HEK293T (cell line): ENCODE results near the gene LCNL1.

Source experiments
- ARNT ChIP-seq: fragments of 450-650 bp; IDR thresholded peaks from 2 replicates; pipeline ENCODE4 v1.6.1; 2017; ENCODE audit warnings: mild to moderate bottlenecking
- BHLHE40 ChIP-seq: fragments of 450-650 bp; IDR thresholded peaks from 2 replicates; pipeline ENCODE4 v1.6.1; 2016; ENCODE audit warnings: mild to moderate bottlenecking, moderate library complexity, borderline replicate concordance
- ELF4 ChIP-seq: fragments of 450-650 bp; IDR thresholded peaks from 2 replicates; pipeline ENCODE4 v1.6.1; 2017; ENCODE audit warnings: antibody characterized with exemption
- FOXA1 ChIP-seq: fragments of 450-650 bp; IDR thresholded peaks from 2 replicates; pipeline ENCODE4 v1.6.1; 2016; ENCODE audit warnings: mild to moderate bottlenecking
- FOXK2 ChIP-seq: fragments of 450-650 bp; IDR thresholded peaks from 2 replicates; pipeline ENCODE4 v1.6.1; 2016; ENCODE audit warnings: mild to moderate bottlenecking
- FOXM1 ChIP-seq: fragments of 450-650 bp; IDR thresholded peaks from 2 replicates; pipeline ENCODE4 v1.6.1; 2017; ENCODE audit warnings: mild to moderate bottlenecking, borderline replicate concordance
- HDGF ChIP-seq: fragments of 450-650 bp; IDR thresholded peaks from 2 replicates; pipeline ENCODE4 v1.6.1; 2017; ENCODE audit warnings: antibody characterized with exemption, borderline replicate concordance
- L3MBTL2 ChIP-seq: fragments of 450-650 bp; conservative IDR thresholded peaks from 2 replicates; pipeline ENCODE4 v1.6.1; 2016; ENCODE audit warnings: mild to moderate bottlenecking
- LEF1 ChIP-seq: fragments of 450-650 bp; IDR thresholded peaks from 2 replicates; pipeline ENCODE4 v1.6.1; 2017; ENCODE audit warnings: mild to moderate bottlenecking, borderline replicate concordance
- NFRKB ChIP-seq: fragments of 450-650 bp; IDR thresholded peaks from 2 replicates; pipeline ENCODE4 v1.6.1; 2016; ENCODE audit warnings: mild to moderate bottlenecking, moderate library complexity
- SP1 ChIP-seq: fragments of 450-650 bp; IDR thresholded peaks from 2 replicates; pipeline ENCODE4 v1.6.1; 2017
- SUZ12 ChIP-seq: fragments of 450-650 bp; IDR thresholded peaks from 2 replicates; pipeline ENCODE4 v1.6.1; 2016; ENCODE audit warnings: mild to moderate bottlenecking
- TARDBP ChIP-seq: fragments of 450-650 bp; IDR thresholded peaks from 2 replicates; pipeline ENCODE4 v1.6.1; 2016
- ZNF384 ChIP-seq: fragments of 450-650 bp; IDR thresholded peaks from 2 replicates; pipeline ENCODE4 v1.6.1; 2016

DNA sequence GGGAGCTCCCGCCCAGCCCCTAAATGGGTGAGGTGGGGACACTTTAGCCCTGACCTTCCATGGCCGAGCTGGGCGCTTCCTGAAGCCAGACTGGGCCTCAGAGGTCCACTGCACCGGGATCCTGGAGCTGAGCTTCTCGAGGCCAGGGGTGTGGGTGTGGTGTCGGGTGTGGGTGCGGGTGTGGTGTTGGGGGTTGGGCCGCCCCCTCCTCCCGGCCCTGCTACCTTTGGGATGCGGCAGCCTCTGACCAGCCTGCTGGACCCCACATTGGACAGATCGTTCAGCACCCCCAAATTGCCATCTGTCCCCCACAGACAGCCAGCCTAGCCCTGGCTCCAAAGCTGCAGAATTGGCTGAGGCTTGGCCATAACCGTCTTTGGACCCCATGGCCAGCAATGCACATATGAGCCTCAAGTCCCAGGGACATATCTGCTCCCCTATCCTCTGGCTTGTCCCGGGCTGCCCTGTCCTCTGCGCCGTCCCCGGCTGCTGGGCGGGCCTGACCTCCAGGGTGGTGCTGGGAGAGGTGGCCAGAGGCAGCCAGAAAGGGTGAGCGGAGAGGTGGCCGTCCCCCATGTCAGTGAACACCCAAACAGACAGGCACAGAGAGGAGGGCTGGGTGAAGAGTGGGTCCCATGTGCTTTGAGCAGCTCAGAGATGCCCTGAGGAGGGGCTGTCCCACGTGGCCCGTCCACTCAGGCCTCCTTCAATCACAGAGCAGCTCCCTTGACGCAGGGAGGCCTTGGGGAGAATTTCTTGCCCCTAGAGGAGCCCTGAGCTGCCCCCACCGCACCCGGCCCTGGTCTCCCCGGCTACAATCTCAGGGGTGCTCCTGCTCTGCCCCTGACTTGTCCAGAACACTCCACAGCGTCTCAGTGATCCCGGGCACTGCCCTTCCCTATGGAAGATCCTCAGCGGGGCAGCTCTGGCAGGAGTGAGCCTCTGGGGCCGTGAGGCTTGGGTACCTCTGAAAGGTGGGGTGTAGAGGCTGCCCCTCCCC lies 8.9 kb upstream of the LCNL1 start:
- TF ChIP-seq BHLHE40 (no peak), FOXM1 (no peak), FOXA1 (no peak), SP1 (no peak), FOXK2 (no peak), LEF1 (no peak), L3MBTL2 (no peak), SUZ12 (no peak), ELF4 (no peak), TARDBP (no peak), HDGF (no peak), ARNT (no peak), ZNF384 (no peak), NFRKB (no peak)
